Stomach (tissue), 9 donors: ENCODE measurements around the gene GHRL. TPM values are rescaled to one million over a fixed set of nuclear protein-coding genes. Genes with fewer than 3 reads are reported as not detected.

Experiments used
- DNase-seq, 2 donors: peaks; one replicate each; pipeline versions ENCODE4 v3.0.0 to v3.0.0-alpha.2; 2013 to 2019
- H3K27ac ChIP-seq, 5 donors: fragments of 200-600 bp in 4 of 5; sonication (generic) in 4 of 5; one replicate each; pipeline ENCODE4 v1.5.1; 2013 to 2019; ENCODE audit warnings: mild to moderate bottlenecking in 1 of 5, moderate library complexity in 1 of 5
- H3K27me3 ChIP-seq, 3 donors: fragments of 200-600 bp; sonication (generic); one replicate each; pipeline ENCODE4 v1.5.1; 2017 to 2019; ENCODE audit warnings: mixed run types in 1 of 3
- H3K36me3 ChIP-seq, 4 donors: fragments of 200-600 bp; sonication (generic); 1 replicate in 3 of 4; 2 replicates in 1 of 4; pipeline ENCODE4 v1.5.1; 2016 to 2019
- H3K4me1 ChIP-seq, 4 donors: fragments of 200-600 bp; sonication (generic); one replicate each; pipeline ENCODE4 v1.5.1; 2016 to 2019
- H3K4me3 ChIP-seq, 4 donors: fragments of 200-600 bp; sonication (generic) in 3 of 4; one replicate each; pipeline ENCODE4 v1.5.1; 2016 to 2019; ENCODE audit warnings: mild to moderate bottlenecking in 1 of 4
- H3K9me3 ChIP-seq, 4 donors: fragments of 200-600 bp; sonication (generic); one replicate each; pipeline ENCODE4 v1.5.1; 2016 to 2019
- EP300 ChIP-seq: sonication (generic); formaldehyde crosslinking; IDR thresholded peaks from one replicate; pipeline ENCODE4 v1.6.1; 2017; ENCODE audit warnings: antibody characterized with exemption
- POLR2A ChIP-seq, 4 donors: fragments of 450-650 bp; IDR thresholded peaks; one replicate each; pipeline ENCODE4 v1.6.1; 2016; ENCODE audit warnings: antibody characterized with exemption in 4 of 4, control low read depth in 2 of 4, mild to moderate bottlenecking in 1 of 4, moderate library complexity in 1 of 4
- POLR2AphosphoS5 ChIP-seq, 3 donors: sonication (generic); formaldehyde crosslinking; IDR thresholded peaks; one replicate each; pipeline ENCODE4 v1.6.1; 2016; ENCODE audit warnings: antibody characterized with exemption in 3 of 3
- WGBS, 5 donors: extraction: QIAGEN DNeasy Blood & Tissue Kit in 3 of 5; methylation state at CpG; one replicate each; pipeline versions ENCODE4 v1.1.5 to v1.1.7; 2013 to 2018; 5-methylcytosine and 5-hydroxymethylcytosine counted together
- intact Hi-C: fragments of 100-400 bp; cut with DNase I; formaldehyde crosslinking; loops from one replicate; pipeline ENCODE4 v1.15.1; 2023; ENCODE audit warnings: low total_unique reads
- polyA plus RNA-seq, 3 donors: library from polyadenylated mRNA; stranded (reverse); fragments of 200-250 nt; gene quantifications; one replicate each; pipeline ENCODE4 v1.2.3, GENCODE V29; 2013
- total RNA-seq, 5 donors: library from RNA; depleted of rRNA; stranded (reverse); fragments of >200 nt; gene quantifications; one replicate each; pipeline versions ENCODE4 v1.1.0 to v1.2.3, GENCODE V29; 2014 to 2016
- TF ChIP-seq, protein P1 (sequence below), 7 experiments: fragments of 450-650 bp in 4 of 7; fragments of 200-600 bp in 3 of 7; sonication (generic) in 3 of 7; IDR thresholded peaks; one replicate each; pipeline ENCODE4 v1.5.1; 2016 to 2019; ENCODE audit warnings: antibody characterized with exemption in 7 of 7, control low read depth in 2 of 7, mild to moderate bottlenecking in 1 of 7
- donor health status: healthy with polysubstance abuse.
- donor health status: Bipolar disorder and iron deficiency.
- donor health status: healthy.

Gene GHRL
- total and polyA plus RNA-seq, 8 donors: 1.7 to 804 (median 253) TPM

DNA sequence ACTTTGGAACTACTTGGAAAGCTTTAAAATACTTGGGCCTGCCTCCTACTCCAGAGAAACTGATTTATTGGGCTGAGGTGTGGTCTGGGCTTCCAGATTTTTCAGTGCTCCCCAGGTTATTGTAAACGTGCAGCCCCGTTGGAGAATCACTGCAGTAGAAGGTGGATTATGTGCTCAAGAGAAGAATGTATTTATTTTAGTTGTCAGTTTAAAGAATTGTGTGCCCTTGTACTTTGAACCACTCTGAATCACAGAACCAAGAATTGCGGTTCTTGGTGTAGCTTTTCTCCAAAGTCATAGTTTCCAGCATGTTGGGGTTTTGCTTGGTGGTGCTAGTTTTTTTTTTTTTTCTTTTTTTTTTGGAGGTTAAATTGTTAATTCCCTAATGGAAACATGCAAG is 42.9 kb downstream of the GHRL start:
- peak in 1 of 2 donors; percentile 14 for DNase-seq
- Histone ChIP-seq H3K36me3 (peaks cover 4 to 34% (median 27%) of the 10 kb centered on the region in 4 donors), H3K27me3 (no peaks in the 10 kb centered on the region), H3K4me3 (peak overlapping the region; percentile 72 to 89 (median 84)), H3K4me1 (peaks cover 34 to 66% (median 53%) of the 10 kb centered on the region in 4 donors), H3K27ac (peak overlapping the region in 4 of 5 donors; percentile 87 to 96 (median 90)), H3K9me3 (peaks cover 0 to 13% (median 7%) of the 10 kb centered on the region in 4 donors)
- intact Hi-C loops: no loop called here
- 8 to 14% (median 10%) methylated on average over 3 of the region's 3 CpGs for WGBS, 5 donors
- TF ChIP-seq POLR2A (IDR thresholded peaks at IDR 0.05) (no peak), POLR2AphosphoS5 (IDR thresholded peaks at IDR 0.05) (no peak), EP300 (no peak)
- TF ChIP-seq, protein P1, sequence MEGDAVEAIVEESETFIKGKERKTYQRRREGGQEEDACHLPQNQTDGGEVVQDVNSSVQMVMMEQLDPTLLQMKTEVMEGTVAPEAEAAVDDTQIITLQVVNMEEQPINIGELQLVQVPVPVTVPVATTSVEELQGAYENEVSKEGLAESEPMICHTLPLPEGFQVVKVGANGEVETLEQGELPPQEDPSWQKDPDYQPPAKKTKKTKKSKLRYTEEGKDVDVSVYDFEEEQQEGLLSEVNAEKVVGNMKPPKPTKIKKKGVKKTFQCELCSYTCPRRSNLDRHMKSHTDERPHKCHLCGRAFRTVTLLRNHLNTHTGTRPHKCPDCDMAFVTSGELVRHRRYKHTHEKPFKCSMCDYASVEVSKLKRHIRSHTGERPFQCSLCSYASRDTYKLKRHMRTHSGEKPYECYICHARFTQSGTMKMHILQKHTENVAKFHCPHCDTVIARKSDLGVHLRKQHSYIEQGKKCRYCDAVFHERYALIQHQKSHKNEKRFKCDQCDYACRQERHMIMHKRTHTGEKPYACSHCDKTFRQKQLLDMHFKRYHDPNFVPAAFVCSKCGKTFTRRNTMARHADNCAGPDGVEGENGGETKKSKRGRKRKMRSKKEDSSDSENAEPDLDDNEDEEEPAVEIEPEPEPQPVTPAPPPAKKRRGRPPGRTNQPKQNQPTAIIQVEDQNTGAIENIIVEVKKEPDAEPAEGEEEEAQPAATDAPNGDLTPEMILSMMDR (IDR thresholded peaks at IDR 0.05): no peak

- no peak for TF ChIP-seq EP300
- no peak for TF ChIP-seq POLR2A (IDR thresholded peaks at IDR 0.05)
- TF ChIP-seq, protein P1 (IDR thresholded peaks at IDR 0.05): no peak
- TF ChIP-seq POLR2AphosphoS5 (IDR thresholded peaks at IDR 0.05): no peak
- intact Hi-C loops: no loop called here
- H3K9me3 ChIP-seq: peaks cover 0 to 19% (median 12%) of the 10 kb centered on the region in 4 donors
- peaks cover 4 to 33% (median 28%) of the 10 kb centered on the region in 4 donors for H3K36me3 ChIP-seq
- WGBS, 5 donors: 0 to 2% (median 1%) methylated on average over 28 to 32 of the region's 32 CpGs
- H3K4me3 ChIP-seq: peak overlapping the region; percentile 72 to 89 (median 84)
- peaks cover 31 to 60% (median 47%) of the 10 kb centered on the region in 4 donors for H3K4me1 ChIP-seq
- H3K27me3 ChIP-seq: no peaks in the 10 kb centered on the region
- peak in 1 of 2 donors; percentile 47 for DNase-seq
- peak overlapping the region; percentile 82 to 96 (median 87) for H3K27ac ChIP-seq
Observed at GRCh38 chr3:10248984-10249748, 43.6 kb downstream of the GHRL start.

DNA sequence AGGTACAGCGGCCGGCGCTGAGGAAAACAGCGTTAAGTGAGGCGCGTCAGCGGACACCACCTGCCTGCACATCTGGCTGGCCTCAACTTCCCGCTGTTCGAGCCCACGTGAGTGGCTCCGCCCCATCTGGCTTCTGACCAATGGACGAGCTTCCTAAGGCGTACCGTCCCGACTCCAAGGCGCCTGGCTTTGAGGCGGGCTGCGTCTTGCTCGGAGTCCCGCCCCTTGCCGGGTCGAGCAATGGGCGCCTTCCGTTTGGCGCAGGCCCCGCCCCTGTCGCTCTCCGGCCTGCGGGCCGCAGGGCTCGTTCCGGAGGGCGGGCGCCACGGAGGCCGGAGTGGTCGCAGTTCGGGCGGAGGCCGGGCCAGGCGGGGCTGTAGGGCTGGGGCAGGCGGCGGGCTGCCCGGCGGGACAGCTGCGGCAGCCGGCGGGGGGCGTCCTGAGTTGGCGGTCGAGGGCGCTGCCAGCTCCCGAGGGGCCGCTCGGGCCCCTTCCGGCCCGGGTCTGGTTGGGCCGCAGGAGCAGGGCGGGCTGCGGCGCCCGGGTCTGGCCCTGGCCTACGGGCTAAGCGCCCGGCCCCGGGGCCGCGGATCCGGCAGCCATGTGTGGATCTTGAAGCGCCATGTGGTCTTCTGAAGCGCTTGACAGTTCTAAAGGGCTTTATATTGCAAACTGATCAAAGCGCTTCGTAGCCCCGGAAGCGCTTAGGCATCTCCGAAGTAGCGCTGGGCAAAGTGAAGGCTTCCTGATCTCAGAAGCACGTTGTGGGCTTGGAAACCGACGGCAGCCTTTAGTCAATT is 44.4 kb downstream of the GHRL start, which contains the start of gene TATDN2:
TATDN2 (plus strand) TSS at position 276 of the 800 bp plus-strand sequence. CDS start 742 bp downstream, outside the sequence.
- WGBS, 5 donors: 0% methylated on average over 32 to 80 of the region's 80 CpGs
- DNase-seq: peak; percentile 97 to 98
- no peaks in the 10 kb centered on the region for H3K27me3 ChIP-seq
- intact Hi-C loops: no loop called here
- peaks cover 0 to 19% (median 12%) of the 10 kb centered on the region in 4 donors for H3K9me3 ChIP-seq
- peak within 1 kb of the TSS; percentile 72 to 89 (median 84) for H3K4me3 ChIP-seq
- peak within 1 kb of the TSS; percentile 82 to 96 (median 87) for H3K27ac ChIP-seq
- H3K36me3 ChIP-seq: peaks cover 0 to 27% (median 21%) of the 10 kb centered on the region in 4 donors
- H3K4me1 ChIP-seq: peaks cover 23 to 52% (median 41%) of the 10 kb centered on the region in 4 donors
- TF ChIP-seq POLR2A (IDR thresholded peaks at IDR 0.05) (no peak), POLR2AphosphoS5 (IDR thresholded peaks at IDR 0.05) (peak; percentile 86 to 95 (median 88))
- TF ChIP-seq, protein P1 (IDR thresholded peaks at IDR 0.05): no peak

DNA sequence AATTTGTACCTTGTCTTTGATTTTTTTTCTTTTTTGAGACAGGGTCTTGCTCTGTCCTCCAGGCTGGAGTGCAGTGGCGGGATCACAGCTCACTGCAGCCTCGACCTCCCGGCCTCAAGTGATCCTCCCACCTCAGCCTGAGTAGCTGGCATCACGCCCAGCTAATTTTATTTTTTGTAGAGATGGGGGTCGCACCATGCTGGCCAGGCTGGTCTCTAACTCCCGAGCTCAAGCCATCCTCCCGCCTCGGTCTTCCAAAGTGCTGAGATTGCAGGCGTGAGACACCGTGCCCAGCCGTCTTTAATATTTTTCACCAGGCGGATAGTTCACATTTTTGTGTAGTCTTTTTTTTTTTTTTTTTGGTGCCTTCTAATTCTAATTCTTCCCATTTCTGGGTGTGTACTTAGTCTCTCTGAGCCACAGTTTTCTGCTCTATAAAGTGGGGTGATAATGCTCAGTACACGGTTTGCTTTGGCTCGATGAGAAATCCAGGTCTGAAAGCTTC is 45.0 kb downstream of the GHRL start:
- Histone ChIP-seq H3K27me3 (no peaks in the 10 kb centered on the region), H3K9me3 (peaks cover 0 to 19% (median 12%) of the 10 kb centered on the region in 4 donors), H3K36me3 (peaks cover 0 to 21% (median 17%) of the 10 kb centered on the region in 4 donors), H3K4me3 (peak overlapping the region; percentile 72 to 89 (median 84)), H3K4me1 (peaks cover 22 to 46% (median 35%) of the 10 kb centered on the region in 4 donors), H3K27ac (peak overlapping the region; percentile 82 to 96 (median 87))
- TF ChIP-seq EP300 (no peak), POLR2AphosphoS5 (IDR thresholded peaks at IDR 0.05) (no peak), POLR2A (IDR thresholded peaks at IDR 0.05) (no peak)
- TF ChIP-seq, protein P1 (IDR thresholded peaks at IDR 0.05): no peak
- DNase-seq: no peak
- intact Hi-C loops: no loop called here
- WGBS, 5 donors: 46 to 59% (median 52%) methylated on average over 14 of the region's 14 CpGs
